Activated CD4-positive, alpha-beta T cell treated with anti-CD3 and anti-CD28 coated beads for 48 hours (primary cell): ENCODE measurements around the gene TMEM106C.
A peak's percentile ranks its signal among the peaks of the same experiment; 100 is the strongest.
"Not testable (repeated sequence)": the region's sequence is repeated elsewhere in the genome, so short reads cannot be mapped to it uniquely, and the experiment has no call there.

Experiments
- DNase-seq: peaks from one replicate; pipeline ENCODE4 v3.0.0-alpha.2; 2020

TMEM106C gene

GRCh38 chr12:47949441-47950341 lies 13.7 kb upstream of the TMEM106C start:
- peak; percentile 71 for DNase-seq

GRCh38 chr12:47950856-47951468 lies 12.4 kb upstream of the TMEM106C start:
- no peak for DNase-seq

GRCh38 chr12:47954058-47954457 lies 9.3 kb upstream of the TMEM106C start:
- no peak for DNase-seq

GRCh38 chr12:47954467-47955045 lies 8.8 kb upstream of the TMEM106C start:
- no peak for DNase-seq

- no peak for DNase-seq
Observed at GRCh38 chr12:47955059-47955458, 8.3 kb upstream of the TMEM106C start.

- DNase-seq = not testable (repeated sequence)
Observed at GRCh38 chr12:47957671-47958070, 5.7 kb upstream of the TMEM106C start.

GRCh38 chr12:47962198-47962597 lies 1.2 kb upstream of the TMEM106C start:
- DNase-seq = no peak

- peak; percentile 28 for DNase-seq
Observed at GRCh38 chr12:47964106-47964728, 821 bp downstream of the TMEM106C start.

- DNase-seq = no peak
Observed at GRCh38 chr12:47965581-47965980, 2.2 kb downstream of the TMEM106C start.

GRCh38 chr12:47967461-47968321 lies 4.3 kb downstream of the TMEM106C start:
- DNase-seq = no peak

- no peak for DNase-seq
Observed at GRCh38 chr12:47969845-47970244, 6.4 kb downstream of the TMEM106C start.

GRCh38 chr12:47970843-47971242 lies 7.4 kb downstream of the TMEM106C start:
- DNase-seq = no peak

GRCh38 chr12:47972895-47973294 lies 9.5 kb downstream of the TMEM106C start:
- DNase-seq = no peak

GRCh38 chr12:47973870-47974269 lies 10.5 kb downstream of the TMEM106C start:
- no peak for DNase-seq

GRCh38 chr12:47975036-47975620 lies 11.7 kb downstream of the TMEM106C start:
- no peak for DNase-seq

GRCh38 chr12:47975816-47976215 lies 12.4 kb downstream of the TMEM106C start:
- DNase-seq = no peak

- no peak for DNase-seq
Observed at GRCh38 chr12:47977046-47977771, 13.8 kb downstream of the TMEM106C start.

GRCh38 chr12:47977772-47978597 lies 14.6 kb downstream of the TMEM106C start:
- DNase-seq = no peak

GRCh38 chr12:47978598-47978873 lies 15.1 kb downstream of the TMEM106C start:
- DNase-seq = no peak

GRCh38 chr12:47979166-47979565 lies 15.8 kb downstream of the TMEM106C start:
- DNase-seq = no peak

- DNase-seq = no peak
Observed at GRCh38 chr12:47979686-47980085, 16.3 kb downstream of the TMEM106C start.
